Right renal pelvis (tissue), 4 donors: Measurements from ENCODE around the gene CEBPB. TPM values are rescaled to one million over a fixed set of nuclear protein-coding genes. Genes with fewer than 3 reads are reported as not detected.

ENCODE experiments used
- polyA plus RNA-seq, 4 donors: library from polyadenylated mRNA; unstranded; fragments of 120-200 nt; gene quantifications; one replicate each; pipeline ENCODE4 v1.2.1, GENCODE V29; 2013; ENCODE audit not compliant: insufficient read length in 4 of 4

CEBPB gene
- polyA plus RNA-seq, 4 donors: 4.3 to 6.8 (median 4.5) TPM

Other genes with a start within 250 kb of the CEBPB start
- gene SNAI1, start 207.8 kb upstream of the CEBPB start, polyA plus RNA-seq: 10 to 100 TPM in 3 of 4 donors, 1 to 10 TPM in 1; 10.0 to 14.3 (median 12.4) TPM
- gene UBE2V1, start 77.7 kb upstream of the CEBPB start, polyA plus RNA-seq: 100 to 1,000 TPM; 141 to 169 (median 158) TPM
- gene PEDS1, start 37.1 kb upstream of the CEBPB start, polyA plus RNA-seq: 10 to 100 TPM; 22.8 to 28.7 (median 26.5) TPM